GM21515 (cell line): Measurements from ENCODE around the gene EEF1A1.
A peak's percentile ranks its signal among the peaks of the same experiment; 100 is the strongest.
"Not testable (repeated sequence)": the region's sequence is repeated elsewhere in the genome, so short reads cannot be mapped to it uniquely, and the experiment has no call there.

ENCODE experiments used
- ATAC-seq: cut with Tn5 transposase; IDR thresholded peaks from one replicate; pipeline ENCODE4 v1.9.1; 2021; ENCODE audit not compliant: unreplicated experiment

Gene EEF1A1

GRCh38 chr6:73538116-73538779, 17.4 kb upstream of the EEF1A1 start:
- no peak for ATAC-seq

- ATAC-seq = no peak
Observed at GRCh38 chr6:73537677-73538076, 16.8 kb upstream of the EEF1A1 start.

GRCh38 chr6:73534628-73535027, 13.8 kb upstream of the EEF1A1 start:
- no peak for ATAC-seq

- no peak for ATAC-seq
Observed at GRCh38 chr6:73532293-73532692, 11.5 kb upstream of the EEF1A1 start.

- no peak for ATAC-seq
Observed at GRCh38 chr6:73528897-73529296, 8.1 kb upstream of the EEF1A1 start.

GRCh38 chr6:73525546-73526330, 4.9 kb upstream of the EEF1A1 start:
- ATAC-seq = no peak

- ATAC-seq = peak; percentile 53
Observed at GRCh38 chr6:73523434-73524123, 2.7 kb upstream of the EEF1A1 start.

GRCh38 chr6:73521351-73521985, 636 bp upstream of the EEF1A1 start:
- ATAC-seq = peak; percentile 36

- no peak for ATAC-seq
Observed at GRCh38 chr6:73519926-73520687, 725 bp downstream of the EEF1A1 start.

- ATAC-seq = not testable (repeated sequence)
Observed at GRCh38 chr6:73518982-73519881, 1.6 kb downstream of the EEF1A1 start.

GRCh38 chr6:73518100-73518981, 2.5 kb downstream of the EEF1A1 start:
- not testable (repeated sequence) for ATAC-seq

- no peak for ATAC-seq
Observed at GRCh38 chr6:73516514-73517489, 4.0 kb downstream of the EEF1A1 start.

GRCh38 chr6:73515204-73515655, 5.6 kb downstream of the EEF1A1 start:
- peak; percentile 47 for ATAC-seq

- ATAC-seq = no peak
Observed at GRCh38 chr6:73514746-73515110, 6.1 kb downstream of the EEF1A1 start.

- ATAC-seq = no peak
Observed at GRCh38 chr6:73513496-73513854, 7.4 kb downstream of the EEF1A1 start.

GRCh38 chr6:73511796-73512195, 9.0 kb downstream of the EEF1A1 start:
- ATAC-seq = no peak

GRCh38 chr6:73509851-73510250, 11.0 kb downstream of the EEF1A1 start:
- no peak for ATAC-seq

- ATAC-seq = no peak
Observed at GRCh38 chr6:73508776-73509175, 12.1 kb downstream of the EEF1A1 start.
